Measurements from ENCODE around the gene NTN1. TPM values are rescaled to one million over a fixed set of nuclear protein-coding genes. Genes with fewer than 3 reads are reported as not detected.
A peak's percentile ranks its signal among the peaks of the same experiment; 100 is the strongest.

NTN1 gene
- total RNA-seq, 4 donors from 2014 or later = 15.9 to 31.0 (median 25.0) TPM

DNA sequence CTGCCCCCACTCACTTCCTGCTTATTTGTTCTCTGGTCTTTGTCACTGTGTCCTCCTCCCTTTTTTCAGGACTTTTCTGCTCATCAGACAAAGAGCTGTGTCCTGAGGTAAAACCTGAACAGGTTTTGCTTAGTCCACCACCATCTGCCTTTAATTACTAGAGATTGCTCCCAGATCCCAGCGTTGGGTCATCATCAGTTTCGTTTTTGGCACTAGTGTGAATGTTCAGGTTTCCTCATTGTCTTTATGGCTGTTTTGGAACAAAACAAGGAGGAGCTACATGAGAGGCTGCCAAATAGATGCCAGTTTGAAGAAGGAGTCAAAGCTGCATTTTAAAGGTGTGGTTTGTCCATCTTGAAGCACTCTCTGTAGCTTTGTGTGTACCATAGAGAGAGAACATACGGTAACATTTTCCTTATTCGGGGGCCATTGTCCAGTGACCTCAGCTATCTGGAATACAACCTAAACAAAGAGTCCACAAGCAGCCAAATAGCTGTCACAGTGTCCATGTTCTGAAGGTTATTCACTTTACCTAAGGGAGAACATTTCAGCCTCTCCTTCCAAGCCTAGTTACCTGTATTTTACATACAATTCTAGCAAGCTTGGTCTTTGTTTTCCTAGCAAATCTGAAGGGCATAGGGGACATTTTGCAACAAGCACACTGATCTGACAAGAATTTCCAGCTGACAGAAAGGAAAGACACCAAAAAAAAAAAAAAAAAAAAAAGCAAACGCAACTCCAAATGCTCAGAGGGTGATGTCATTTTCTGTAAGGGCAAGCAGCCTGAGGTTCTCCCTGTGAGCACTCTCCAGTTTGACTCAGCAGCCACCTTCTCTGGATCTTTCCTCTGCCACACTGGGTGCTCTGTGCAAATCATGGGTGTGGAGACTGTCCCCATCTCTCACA lies 196.1 kb downstream of the NTN1 start:
- no peak for DNase-seq (ENCODE audit: low spot score in 2 of 2)
- H3K9me3 ChIP-seq = peaks cover 0 to 18% (median 0%) of the 10 kb centered on the region in 4 donors
- no peak overlapping the region for H3K4me3 ChIP-seq
- H3K36me3 ChIP-seq = peaks cover 0 to 3% (median 0%) of the 10 kb centered on the region in 3 donors
- WGBS, 2 donors = 48 to 51% methylated on average over 5 of the region's 5 CpGs
- peak overlapping the region in 2 of 4 donors; percentile 55 to 63 for H3K27ac ChIP-seq
- H3K4me1 ChIP-seq = peaks cover 0 to 26% (median 0%) of the 10 kb centered on the region in 4 donors
- H3K27me3 ChIP-seq = no peaks in the 10 kb centered on the region
- TF ChIP-seq EP300 (IDR thresholded peaks at IDR 0.05) = peak in 1 of 2 donors; percentile 26
- TF ChIP-seq, protein P1, sequence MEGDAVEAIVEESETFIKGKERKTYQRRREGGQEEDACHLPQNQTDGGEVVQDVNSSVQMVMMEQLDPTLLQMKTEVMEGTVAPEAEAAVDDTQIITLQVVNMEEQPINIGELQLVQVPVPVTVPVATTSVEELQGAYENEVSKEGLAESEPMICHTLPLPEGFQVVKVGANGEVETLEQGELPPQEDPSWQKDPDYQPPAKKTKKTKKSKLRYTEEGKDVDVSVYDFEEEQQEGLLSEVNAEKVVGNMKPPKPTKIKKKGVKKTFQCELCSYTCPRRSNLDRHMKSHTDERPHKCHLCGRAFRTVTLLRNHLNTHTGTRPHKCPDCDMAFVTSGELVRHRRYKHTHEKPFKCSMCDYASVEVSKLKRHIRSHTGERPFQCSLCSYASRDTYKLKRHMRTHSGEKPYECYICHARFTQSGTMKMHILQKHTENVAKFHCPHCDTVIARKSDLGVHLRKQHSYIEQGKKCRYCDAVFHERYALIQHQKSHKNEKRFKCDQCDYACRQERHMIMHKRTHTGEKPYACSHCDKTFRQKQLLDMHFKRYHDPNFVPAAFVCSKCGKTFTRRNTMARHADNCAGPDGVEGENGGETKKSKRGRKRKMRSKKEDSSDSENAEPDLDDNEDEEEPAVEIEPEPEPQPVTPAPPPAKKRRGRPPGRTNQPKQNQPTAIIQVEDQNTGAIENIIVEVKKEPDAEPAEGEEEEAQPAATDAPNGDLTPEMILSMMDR (IDR thresholded peaks at IDR 0.05) = no peak

DNA sequence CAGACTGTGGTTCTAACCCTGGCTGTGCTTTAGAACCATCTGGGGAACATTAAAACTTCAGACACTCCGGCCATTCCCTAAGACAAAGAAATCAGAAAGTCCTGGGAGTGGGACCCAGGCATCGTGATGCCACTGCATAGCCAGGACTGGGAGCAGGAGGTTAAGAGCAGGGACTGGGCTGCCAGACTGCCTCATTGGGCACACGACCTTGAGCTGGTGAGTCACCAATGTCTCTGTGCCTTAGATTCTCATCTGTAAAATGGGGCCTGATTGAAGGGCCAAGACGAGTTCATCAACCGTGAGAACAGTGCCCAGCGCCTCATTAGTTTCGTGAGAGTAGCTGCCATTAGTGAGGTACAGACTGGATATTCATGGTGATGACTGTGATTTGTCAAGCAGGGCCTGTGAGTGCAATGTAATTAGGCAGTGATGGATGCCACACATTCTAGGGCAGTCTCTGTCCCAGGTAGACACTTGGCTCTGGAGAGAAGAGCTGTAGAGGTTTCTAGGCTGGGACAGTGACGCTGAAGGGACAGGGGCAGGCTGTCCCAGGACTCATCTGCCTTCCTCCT lies 196.8 kb downstream of the NTN1 start:
- no peak for DNase-seq (ENCODE audit: low spot score in 2 of 2)
- H3K27me3 ChIP-seq = no peaks in the 10 kb centered on the region
- peaks cover 0 to 18% (median 0%) of the 10 kb centered on the region in 4 donors for H3K9me3 ChIP-seq
- H3K36me3 ChIP-seq = peaks cover 0 to 3% (median 0%) of the 10 kb centered on the region in 3 donors
- 87 to 88% methylated on average over 8 of the region's 8 CpGs for WGBS, 2 donors
- TF ChIP-seq EP300 (IDR thresholded peaks at IDR 0.05) (no peak), POLR2A (IDR thresholded peaks at IDR 0.05) (no peak)
- TF ChIP-seq, protein P1 (IDR thresholded peaks at IDR 0.05) = no peak
- peaks cover 0 to 26% (median 0%) of the 10 kb centered on the region in 4 donors for H3K4me1 ChIP-seq
- peak overlapping the region in 1 of 4 donors; percentile 56 for H3K27ac ChIP-seq
- no peak overlapping the region for H3K4me3 ChIP-seq

DNA sequence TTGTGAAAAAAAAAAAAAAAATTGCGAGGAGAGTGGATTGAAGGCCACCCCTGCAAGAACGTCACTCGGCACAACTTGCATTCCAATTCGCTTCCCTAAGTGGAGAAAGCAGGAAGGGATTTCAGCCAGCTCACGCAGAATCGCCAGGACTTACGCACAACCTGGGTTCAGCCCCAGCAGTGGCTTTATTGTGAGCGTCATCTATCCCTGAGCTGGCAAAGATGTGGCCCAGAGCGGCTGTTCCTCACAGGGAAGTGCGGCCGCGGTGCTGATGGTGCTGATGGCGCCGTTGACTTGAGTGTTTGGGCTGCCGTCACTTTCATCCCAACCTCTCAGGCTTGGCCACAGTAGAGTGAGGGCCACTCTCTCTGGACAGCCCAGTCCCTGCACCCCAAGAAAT lies 197.6 kb downstream of the NTN1 start:
- no peak for TF ChIP-seq EP300 (IDR thresholded peaks at IDR 0.05)
- TF ChIP-seq, protein P1 (IDR thresholded peaks at IDR 0.05) = no peak
- TF ChIP-seq POLR2A (IDR thresholded peaks at IDR 0.05) = no peak
- no peak for DNase-seq (ENCODE audit: low spot score in 2 of 2)
- Histone ChIP-seq H3K27me3 (no peaks in the 10 kb centered on the region), H3K27ac (no peak overlapping the region), H3K4me1 (peaks cover 0 to 26% (median 0%) of the 10 kb centered on the region in 4 donors), H3K9me3 (peaks cover 0 to 18% (median 0%) of the 10 kb centered on the region in 4 donors), H3K4me3 (no peak overlapping the region), H3K36me3 (peaks cover 0 to 3% (median 0%) of the 10 kb centered on the region in 3 donors)
- WGBS, 2 donors = 95 to 97% methylated on average over 4 to 15 of the region's 15 CpGs

DNA sequence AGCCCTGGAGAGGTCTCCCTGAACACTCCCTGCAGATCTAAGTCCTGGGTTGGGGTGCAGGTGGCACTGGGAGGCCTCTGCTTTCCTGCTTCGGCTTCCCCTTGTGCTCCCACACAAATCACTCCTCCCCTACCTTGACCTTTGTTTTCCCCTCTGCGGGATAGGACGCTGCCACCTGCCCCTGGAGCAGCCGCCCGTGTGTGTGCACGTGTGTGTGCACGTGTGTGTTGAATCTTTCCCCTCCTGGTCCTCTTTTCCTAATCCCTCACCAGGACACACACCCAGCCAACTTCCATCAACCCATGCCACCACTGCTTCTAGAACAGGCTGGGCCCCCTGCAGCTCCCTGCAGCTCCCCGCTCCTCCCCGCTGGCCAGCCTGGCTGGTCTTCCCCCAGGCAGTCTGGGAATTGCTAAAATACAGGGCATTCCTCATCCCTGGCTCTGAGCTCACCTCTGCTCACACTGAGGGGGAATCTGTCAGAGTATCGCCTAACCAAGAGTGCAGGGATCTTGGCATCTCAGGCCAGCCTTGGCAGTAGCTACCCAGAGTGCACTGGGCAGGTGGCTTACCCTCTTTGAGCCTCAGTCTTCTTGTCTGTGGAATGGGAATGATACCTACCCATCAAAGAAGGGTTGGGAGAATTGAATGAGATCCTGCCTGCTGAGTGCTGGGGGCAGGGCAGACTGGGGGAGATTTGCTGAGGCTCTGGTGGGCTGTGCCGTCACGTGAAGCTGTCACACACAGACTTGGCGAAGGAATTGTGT lies 198.5 kb downstream of the NTN1 start:
- no peak overlapping the region for H3K4me3 ChIP-seq
- H3K27me3 ChIP-seq = no peaks in the 10 kb centered on the region
- peaks cover 0 to 18% (median 0%) of the 10 kb centered on the region in 4 donors for H3K9me3 ChIP-seq
- 88 to 95% methylated on average over 13 of the region's 13 CpGs for WGBS, 2 donors
- H3K4me1 ChIP-seq = peaks cover 0 to 26% (median 0%) of the 10 kb centered on the region in 4 donors
- H3K36me3 ChIP-seq = peaks cover 0 to 3% (median 0%) of the 10 kb centered on the region in 3 donors
- H3K27ac ChIP-seq = peak overlapping the region in 1 of 4 donors; percentile 0
- no peak for DNase-seq (ENCODE audit: low spot score in 2 of 2)
- TF ChIP-seq POLR2A (IDR thresholded peaks at IDR 0.05) (no peak), EP300 (IDR thresholded peaks at IDR 0.05) (no peak)
- TF ChIP-seq, protein P1 (IDR thresholded peaks at IDR 0.05) = no peak
